Neural progenitor cell (in vitro differentiated cells): ENCODE measurements around the gene C6orf89.

ENCODE experiments used
- CTCF ChIP-seq: fragments of 200-600 bp; sonication (generic); IDR thresholded peaks from 2 replicates; pipeline ENCODE4 v1.5.1; 2017; ENCODE audit warnings: antibody characterized with exemption, mild to moderate bottlenecking
- EZH2 ChIP-seq: fragments of 200-600 bp; sonication (generic); IDR thresholded peaks from 2 replicates; pipeline ENCODE4 v1.6.1; 2017; ENCODE audit warnings: antibody characterized with exemption, mild to moderate bottlenecking, moderate library complexity

DNA sequence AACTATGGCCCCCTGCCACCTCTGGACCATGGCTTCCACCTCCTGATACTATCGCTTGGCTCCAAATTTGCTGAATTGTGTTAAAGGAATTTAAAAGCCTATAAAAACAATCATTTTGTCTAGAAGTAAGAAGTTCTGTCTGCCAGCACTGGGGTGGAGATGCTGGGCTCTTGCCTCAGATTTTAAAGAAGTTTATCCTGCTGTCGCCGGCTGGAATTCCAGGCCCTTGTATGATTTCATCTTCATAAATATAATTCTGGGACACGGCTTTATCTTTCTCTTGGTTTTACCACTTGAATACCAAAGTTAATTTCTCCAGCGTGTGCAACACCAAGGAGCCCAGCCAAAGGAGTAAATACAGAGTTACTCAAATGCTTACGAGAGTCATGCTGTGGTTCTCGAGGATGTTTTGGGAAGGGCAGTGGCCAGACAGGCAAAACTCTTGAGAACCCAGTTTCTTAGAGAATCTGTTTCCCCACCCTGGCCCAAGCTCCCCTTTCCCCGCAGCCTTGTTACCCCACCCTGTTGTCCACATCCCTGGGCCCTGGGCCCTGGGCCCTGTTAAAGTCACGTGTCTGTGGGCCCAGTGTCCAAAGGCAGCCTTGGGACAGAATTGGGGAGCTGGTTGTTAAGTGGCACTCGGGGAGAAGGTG is 31.9 kb downstream of the C6orf89 start:
- TF ChIP-seq EZH2 (no peak), CTCF (no peak)
